HG03354 (cell line): ENCODE data around the gene TSPAN14.

Experiments used
- ATAC-seq: cut with Tn5 transposase; IDR thresholded peaks from one replicate; pipeline ENCODE4 v1.9.1; 2021; ENCODE audit warnings: mild to moderate bottlenecking; ENCODE audit not compliant: unreplicated experiment, poor library complexity, severe bottlenecking

The TSPAN14 gene

GRCh38 chr10:80500572-80501380 lies 46.7 kb downstream of the TSPAN14 start:
- peak; percentile 83 for ATAC-seq

GRCh38 chr10:80501381-80501912 lies 47.3 kb downstream of the TSPAN14 start:
- ATAC-seq: no peak

GRCh38 chr10:80501913-80502521 lies 47.9 kb downstream of the TSPAN14 start:
- ATAC-seq: no peak

- no peak for ATAC-seq
These were observed 48.8 kb downstream of the TSPAN14 start for GRCh38 chr10:80502621-80503583.

GRCh38 chr10:80503584-80504157 lies 49.6 kb downstream of the TSPAN14 start:
- ATAC-seq: no peak

GRCh38 chr10:80504158-80504811 lies 50.2 kb downstream of the TSPAN14 start:
- no peak for ATAC-seq

GRCh38 chr10:80504897-80505465 lies 50.9 kb downstream of the TSPAN14 start:
- ATAC-seq: no peak

GRCh38 chr10:80506189-80506575 lies 52.1 kb downstream of the TSPAN14 start:
- ATAC-seq: no peak

GRCh38 chr10:80506836-80507487 lies 52.9 kb downstream of the TSPAN14 start:
- no peak for ATAC-seq

GRCh38 chr10:80509108-80509402 lies 54.9 kb downstream of the TSPAN14 start:
- ATAC-seq: no peak

- no peak for ATAC-seq
These were observed 55.5 kb downstream of the TSPAN14 start for GRCh38 chr10:80509403-80510161.

GRCh38 chr10:80512031-80512526 lies 58.0 kb downstream of the TSPAN14 start:
- no peak for ATAC-seq

GRCh38 chr10:80513106-80513505 lies 59.0 kb downstream of the TSPAN14 start:
- ATAC-seq: no peak

- no peak for ATAC-seq
These were observed 61.4 kb downstream of the TSPAN14 start for GRCh38 chr10:80515511-80515910.

- ATAC-seq: no peak
These were observed 61.8 kb downstream of the TSPAN14 start for GRCh38 chr10:80515941-80516340.

GRCh38 chr10:80516506-80517075 lies 62.5 kb downstream of the TSPAN14 start:
- ATAC-seq: no peak

GRCh38 chr10:80517416-80518142 lies 63.5 kb downstream of the TSPAN14 start:
- no peak for ATAC-seq
